Adrenal gland (tissue), 12 donors: ENCODE data around the gene ZPBP2. TPM values are rescaled to one million over a fixed set of nuclear protein-coding genes. Genes with fewer than 3 reads are reported as not detected.
A peak's percentile ranks its signal among the peaks of the same experiment; 100 is the strongest.
"Not testable (repeated sequence)": the region's sequence is repeated elsewhere in the genome, so short reads cannot be mapped to it uniquely, and the experiment has no call there.

ENCODE experiments used
- DNase-seq, 7 donors: peaks; one replicate each; pipeline ENCODE4 v3.0.0-alpha.2; 2019 to 2020
- H3K27ac ChIP-seq, 5 donors: fragments of 200-600 bp; sonication (generic) in 4 of 5; 1 replicate in 3 of 5; 2 replicates in 2 of 5; pipeline versions ENCODE4 v1.5.1 to v1.8.0; 2016 to 2020; ENCODE audit warnings: mild to moderate bottlenecking in 1 of 5
- H3K27me3 ChIP-seq: fragments of 200-600 bp; 2 replicates; pipeline ENCODE4 v1.8.0; 2021
- H3K36me3 ChIP-seq, 2 donors: fragments of 200-600 bp; replicated peaks in 1 of 2; 1 replicate in 1 of 2; 2 replicates in 1 of 2; pipeline versions ENCODE4 v1.5.1 to v1.8.0; 2018 to 2022
- H3K4me1 ChIP-seq, 2 donors: fragments of 200-600 bp; replicated peaks in 1 of 2; 1 replicate in 1 of 2; 2 replicates in 1 of 2; pipeline versions ENCODE4 v1.5.1 to v1.8.0; 2018 to 2021
- H3K4me3 ChIP-seq, 4 donors: fragments of 200-600 bp; sonication (generic) in 3 of 4; one replicate each; pipeline ENCODE4 v1.5.1; 2016 to 2018
- H3K9me3 ChIP-seq, 3 donors: fragments of 200-600 bp; sonication (generic) in 1 of 3; replicated peaks in 1 of 3; 1 replicate in 2 of 3; 2 replicates in 1 of 3; pipeline versions ENCODE4 v1.5.1 to v1.8.0; 2016 to 2021
- POLR2A ChIP-seq, 2 donors: fragments of 450-650 bp; IDR thresholded peaks; one replicate each; pipeline ENCODE4 v1.6.1; 2017; ENCODE audit warnings: antibody characterized with exemption in 2 of 2, mild to moderate bottlenecking in 2 of 2, moderate library complexity in 1 of 2
- WGBS, 4 donors: extraction: QIAGEN DNeasy Blood & Tissue Kit in 2 of 4; methylation state at CpG; one replicate each; pipeline versions ENCODE4 v1.1.5 to v1.1.7; 2013 to 2017; 5-methylcytosine and 5-hydroxymethylcytosine counted together
- intact Hi-C, 2 donors: fragments of 100-400 bp; cut with DNase I; formaldehyde crosslinking; loops; one replicate each; pipeline versions ENCODE4 v1.14.1 to v1.15.0; 2022 to 2023
- polyA plus RNA-seq, 3 donors: library from polyadenylated mRNA; stranded (reverse); fragments of 200-250 nt in 2 of 3; fragments of 350-450 nt in 1 of 3; fragmentation: Illumina TruSeq in 1 of 3; extraction: RNeasy Lipid Tissue Mini Kit (QIAGEN cat#74804) in 1 of 3; gene quantifications; one replicate each; pipeline ENCODE4 v1.2.3, GENCODE V29; 2013 to 2014
- total RNA-seq, 9 donors: library from RNA; depleted of rRNA in 4 of 9; stranded (reverse); fragments of >200 nt in 4 of 9; fragments of 120-200 nt in 1 of 9; fragmentation: NEBNext Ultra II Directional in 1 of 9; extraction: Animal tissue kit (Norgen Biotek cat#: 25700) in 1 of 9; gene quantifications; one replicate each; pipeline versions ENCODE4 v1.1.0 to v1.2.4, GENCODE V29; 2013 to 2023
- TF ChIP-seq, protein P1 (sequence below), 6 experiments: fragments of 450-650 bp in 4 of 6; fragments of 200-600 bp in 2 of 6; sonication (generic) in 1 of 6; IDR thresholded peaks; 1 replicate in 5 of 6; 2 replicates in 1 of 6; pipeline versions ENCODE4 v1.5.1 to v1.8.0; 2016 to 2021; ENCODE audit warnings: antibody characterized with exemption in 6 of 6, mild to moderate bottlenecking in 2 of 6, moderate library complexity in 1 of 6
- donor health status: healthy with polysubstance abuse.
- donor health status: Bipolar disorder and iron deficiency.
- donor health status: DM: yes; HTN: yes; CAD: no.
- donor health status: DM: no; HTN: no; CAD: no.
- donor health status: DM: no; HTN: no; CAD: no.
- donor health status: DM: yes; HTN: yes; CAD: no.

ZPBP2 gene
- total and polyA plus RNA-seq, 12 donors, result not detected

DNA sequence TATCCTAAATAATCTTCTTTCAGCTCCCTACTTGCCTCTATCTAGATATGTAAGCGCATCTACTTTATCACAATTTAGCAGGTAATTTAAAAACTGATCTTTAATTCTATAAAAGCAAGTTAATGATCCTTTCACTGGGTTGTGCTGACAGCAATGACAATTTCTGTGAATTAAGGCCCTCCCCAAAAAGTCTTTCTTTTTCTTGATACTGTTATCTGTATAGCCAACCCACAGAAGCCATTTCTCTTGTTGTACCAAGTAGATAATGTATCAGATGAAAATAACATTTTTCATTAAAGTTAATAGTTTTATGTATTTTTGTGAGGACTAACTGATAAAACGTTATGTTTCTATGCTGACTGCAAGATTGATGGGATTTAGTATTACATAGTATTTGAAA, 3.8 kb downstream of the ZPBP2 start:
- 57 to 73% (median 64%) methylated on average over 2 of the region's 2 CpGs for WGBS, 4 donors
- no peak overlapping the region for H3K27ac ChIP-seq
- H3K9me3 ChIP-seq, result no peaks in the 10 kb centered on the region
- no peak for DNase-seq
- no peaks in the 10 kb centered on the region for H3K4me1 ChIP-seq
- TF ChIP-seq, protein P1, sequence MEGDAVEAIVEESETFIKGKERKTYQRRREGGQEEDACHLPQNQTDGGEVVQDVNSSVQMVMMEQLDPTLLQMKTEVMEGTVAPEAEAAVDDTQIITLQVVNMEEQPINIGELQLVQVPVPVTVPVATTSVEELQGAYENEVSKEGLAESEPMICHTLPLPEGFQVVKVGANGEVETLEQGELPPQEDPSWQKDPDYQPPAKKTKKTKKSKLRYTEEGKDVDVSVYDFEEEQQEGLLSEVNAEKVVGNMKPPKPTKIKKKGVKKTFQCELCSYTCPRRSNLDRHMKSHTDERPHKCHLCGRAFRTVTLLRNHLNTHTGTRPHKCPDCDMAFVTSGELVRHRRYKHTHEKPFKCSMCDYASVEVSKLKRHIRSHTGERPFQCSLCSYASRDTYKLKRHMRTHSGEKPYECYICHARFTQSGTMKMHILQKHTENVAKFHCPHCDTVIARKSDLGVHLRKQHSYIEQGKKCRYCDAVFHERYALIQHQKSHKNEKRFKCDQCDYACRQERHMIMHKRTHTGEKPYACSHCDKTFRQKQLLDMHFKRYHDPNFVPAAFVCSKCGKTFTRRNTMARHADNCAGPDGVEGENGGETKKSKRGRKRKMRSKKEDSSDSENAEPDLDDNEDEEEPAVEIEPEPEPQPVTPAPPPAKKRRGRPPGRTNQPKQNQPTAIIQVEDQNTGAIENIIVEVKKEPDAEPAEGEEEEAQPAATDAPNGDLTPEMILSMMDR (IDR thresholded peaks at IDR 0.05), result no peak
- no peak for TF ChIP-seq POLR2A (IDR thresholded peaks at IDR 0.05)
- peaks cover 46% of the 10 kb centered on the region for H3K27me3 ChIP-seq
- H3K36me3 ChIP-seq, result no peaks in the 10 kb centered on the region
- no peak overlapping the region for H3K4me3 ChIP-seq
- intact Hi-C loops, result no loop called here

DNA sequence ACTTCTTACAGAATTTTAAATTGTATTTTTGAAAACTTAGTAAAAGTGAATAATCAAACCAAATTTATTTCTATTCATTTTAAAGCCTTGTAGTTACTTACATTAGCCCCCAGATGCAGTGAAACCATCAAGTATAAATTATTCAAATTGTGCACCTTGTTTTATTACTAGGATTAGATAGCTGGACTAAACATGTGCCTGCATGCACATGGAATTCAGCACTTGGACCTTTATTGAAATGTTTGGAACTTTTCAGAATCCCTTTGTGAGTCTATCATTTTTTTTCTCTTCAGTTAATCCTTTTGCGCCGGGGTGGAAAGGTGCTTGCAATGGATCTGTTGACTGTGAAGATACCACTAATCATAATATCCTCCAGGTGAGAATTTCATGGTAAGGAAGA, 4.7 kb downstream of the ZPBP2 start:
- Histone ChIP-seq H3K4me1 (no peaks in the 10 kb centered on the region), H3K36me3 (no peaks in the 10 kb centered on the region), H3K27me3 (peaks cover 42% of the 10 kb centered on the region), H3K4me3 (no peak overlapping the region), H3K9me3 (no peaks in the 10 kb centered on the region), H3K27ac (no peak overlapping the region)
- intact Hi-C loops, result no loop called here
- DNase-seq, result no peak
- 77 to 86% (median 82%) methylated on average over 2 of the region's 2 CpGs for WGBS, 4 donors
- TF ChIP-seq, protein P1 (IDR thresholded peaks at IDR 0.05), result peak in 3 of 6 experiments; percentile 11 to 47 (median 12)
- TF ChIP-seq POLR2A (IDR thresholded peaks at IDR 0.05), result no peak

DNA sequence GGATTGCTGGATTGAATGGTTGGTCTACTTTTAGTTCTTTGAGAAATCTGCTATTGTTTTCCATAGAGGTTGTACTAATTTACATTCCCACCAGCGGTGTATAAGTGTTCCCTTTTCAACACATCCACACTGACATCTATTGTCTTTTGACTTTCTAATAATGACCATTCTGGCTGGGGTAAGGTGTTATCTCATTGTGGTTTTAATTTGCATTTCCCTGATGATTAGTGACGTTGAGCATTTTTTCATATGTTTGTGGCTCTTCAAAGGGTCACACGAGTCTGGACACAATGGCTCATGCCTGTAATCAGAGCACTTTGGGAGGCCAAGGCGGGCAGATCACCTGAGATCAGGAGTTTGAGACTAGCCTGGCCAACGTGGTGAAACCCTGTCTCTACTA, 18.1 kb downstream of the ZPBP2 start:
- WGBS, 4 donors, result 57 to 81% (median 68%) methylated on average over 4 to 5 of the region's 5 CpGs
- peaks cover 21% of the 10 kb centered on the region for H3K27me3 ChIP-seq
- H3K4me3 ChIP-seq, H3K27ac ChIP-seq, DNase-seq, H3K36me3 ChIP-seq, intact Hi-C loops, H3K9me3 ChIP-seq, H3K4me1 ChIP-seq: not testable (repeated sequence)

DNA sequence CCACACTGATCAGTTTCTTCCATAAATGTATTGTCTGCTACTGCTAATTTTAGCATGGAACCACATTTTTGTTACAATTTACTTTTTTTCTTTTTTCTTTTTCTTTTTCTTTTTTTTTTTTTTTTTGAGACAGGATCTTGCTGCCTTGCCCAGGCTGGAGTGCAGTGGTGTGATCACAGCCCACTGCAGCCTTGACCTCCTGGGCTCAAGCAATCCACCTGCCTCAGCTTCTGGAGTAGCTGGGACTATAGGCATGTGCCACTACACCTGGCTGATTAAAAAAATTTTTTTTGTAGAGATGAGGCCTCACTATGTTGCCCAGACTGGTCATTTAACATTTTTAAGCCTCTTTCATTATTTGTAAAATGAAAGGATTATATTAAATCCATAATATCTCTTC, 19.1 kb downstream of the ZPBP2 start:
- no peak overlapping the region for H3K27ac ChIP-seq
- TF ChIP-seq POLR2A (IDR thresholded peaks at IDR 0.05), result no peak
- TF ChIP-seq, protein P1 (IDR thresholded peaks at IDR 0.05), result no peak
- no peaks in the 10 kb centered on the region for H3K9me3 ChIP-seq
- H3K4me3 ChIP-seq, result no peak overlapping the region
- no peak for DNase-seq
- peaks cover 31% of the 10 kb centered on the region for H3K27me3 ChIP-seq
- intact Hi-C loops, result no loop called here
- no peaks in the 10 kb centered on the region for H3K4me1 ChIP-seq
- H3K36me3 ChIP-seq, result no peaks in the 10 kb centered on the region

DNA sequence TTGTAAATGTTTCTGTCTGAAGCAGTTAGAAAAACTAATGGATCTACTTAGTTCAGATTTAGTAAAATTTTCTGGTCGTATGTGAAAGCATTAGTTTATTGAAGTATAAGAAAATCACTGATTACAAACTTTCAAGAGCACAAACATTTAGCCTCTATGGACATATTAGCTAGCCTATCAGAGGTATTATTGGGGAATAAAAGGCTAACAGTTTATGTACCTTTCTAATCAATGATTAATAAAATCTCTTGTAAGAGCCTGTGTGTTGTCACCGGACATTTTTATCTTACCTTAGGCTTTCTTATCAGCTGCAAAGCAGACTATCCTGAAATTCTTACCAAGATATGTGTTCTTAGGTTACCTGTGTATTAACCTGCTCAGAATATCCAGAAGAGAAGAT, 21.2 kb downstream of the ZPBP2 start:
- no peak for DNase-seq
- Histone ChIP-seq H3K36me3 (no peaks in the 10 kb centered on the region), H3K27ac (no peak overlapping the region), H3K27me3 (peaks cover 41% of the 10 kb centered on the region), H3K4me1 (no peaks in the 10 kb centered on the region), H3K4me3 (no peak overlapping the region), H3K9me3 (no peaks in the 10 kb centered on the region)
- TF ChIP-seq, protein P1 (IDR thresholded peaks at IDR 0.05), result no peak
- no peak for TF ChIP-seq POLR2A (IDR thresholded peaks at IDR 0.05)
- 27 to 58% (median 56%) methylated on average over 2 of the region's 2 CpGs for WGBS, 4 donors
- intact Hi-C loops, result no loop called here
